Measurements from ENCODE around the gene STARD8.

DNA sequence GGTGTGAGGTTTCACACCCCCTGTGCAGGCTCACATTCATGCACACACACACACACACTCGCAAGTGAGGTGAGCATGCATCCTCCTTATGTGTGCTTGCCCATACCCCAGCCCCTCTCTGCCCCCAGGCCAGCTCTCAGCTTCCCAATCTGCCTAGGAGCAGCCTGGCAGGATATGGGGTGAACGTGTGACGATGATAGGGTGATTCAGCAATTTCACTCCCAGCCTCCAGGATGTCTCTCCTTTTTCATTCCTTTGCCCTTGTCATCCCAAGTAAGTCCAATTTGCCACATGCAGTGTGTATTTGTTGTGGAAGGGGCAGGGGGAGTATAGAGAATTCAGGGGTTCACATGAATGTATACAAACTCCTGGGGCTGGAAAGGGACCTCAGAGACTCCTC lies 7.2 kb downstream of the STARD8 start:
- no peak for TF ChIP-seq FOS (IDR thresholded peaks at IDR 0.05; ENCODE audit: borderline replicate concordance, insufficient read depth, low read length)
- TF ChIP-seq, protein P1, sequence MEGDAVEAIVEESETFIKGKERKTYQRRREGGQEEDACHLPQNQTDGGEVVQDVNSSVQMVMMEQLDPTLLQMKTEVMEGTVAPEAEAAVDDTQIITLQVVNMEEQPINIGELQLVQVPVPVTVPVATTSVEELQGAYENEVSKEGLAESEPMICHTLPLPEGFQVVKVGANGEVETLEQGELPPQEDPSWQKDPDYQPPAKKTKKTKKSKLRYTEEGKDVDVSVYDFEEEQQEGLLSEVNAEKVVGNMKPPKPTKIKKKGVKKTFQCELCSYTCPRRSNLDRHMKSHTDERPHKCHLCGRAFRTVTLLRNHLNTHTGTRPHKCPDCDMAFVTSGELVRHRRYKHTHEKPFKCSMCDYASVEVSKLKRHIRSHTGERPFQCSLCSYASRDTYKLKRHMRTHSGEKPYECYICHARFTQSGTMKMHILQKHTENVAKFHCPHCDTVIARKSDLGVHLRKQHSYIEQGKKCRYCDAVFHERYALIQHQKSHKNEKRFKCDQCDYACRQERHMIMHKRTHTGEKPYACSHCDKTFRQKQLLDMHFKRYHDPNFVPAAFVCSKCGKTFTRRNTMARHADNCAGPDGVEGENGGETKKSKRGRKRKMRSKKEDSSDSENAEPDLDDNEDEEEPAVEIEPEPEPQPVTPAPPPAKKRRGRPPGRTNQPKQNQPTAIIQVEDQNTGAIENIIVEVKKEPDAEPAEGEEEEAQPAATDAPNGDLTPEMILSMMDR (IDR thresholded peaks at IDR 0.05; ENCODE audit: extremely low read depth in 1 of 2, insufficient read depth in 1 of 2, low read depth in 1 of 2, low read length in 2 of 2) = no peak
- no peak for TF ChIP-seq POLR2AphosphoS5 (IDR thresholded peaks at IDR 0.05; ENCODE audit: insufficient read depth, low read depth, low read length)
- no peak for TF ChIP-seq JUN (IDR thresholded peaks at IDR 0.05; ENCODE audit: borderline replicate concordance, insufficient read depth, insufficient read length, low read depth)
- TF ChIP-seq, protein P2, sequence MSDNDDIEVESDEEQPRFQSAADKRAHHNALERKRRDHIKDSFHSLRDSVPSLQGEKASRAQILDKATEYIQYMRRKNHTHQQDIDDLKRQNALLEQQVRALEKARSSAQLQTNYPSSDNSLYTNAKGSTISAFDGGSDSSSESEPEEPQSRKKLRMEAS (IDR thresholded peaks at IDR 0.05; ENCODE audit: insufficient read depth, insufficient read length) = no peak
